Measurements from ENCODE around the gene TRIM17. TPM values are rescaled to one million over a fixed set of nuclear protein-coding genes. Genes with fewer than 3 reads are reported as not detected.

The TRIM17 gene
- total RNA-seq, 1 experiment from 2014 or later: not detected

- peak; percentile 20 for DNase-seq (ENCODE audit: low read depth)
Observed at GRCh38 chr1:228417483-228418203, 982 bp upstream of the TRIM17 start.

- no peak for DNase-seq (ENCODE audit: low read depth)
Observed at GRCh38 chr1:228417061-228417460, 400 bp upstream of the TRIM17 start.

- no peak for DNase-seq (ENCODE audit: low read depth)
Observed at GRCh38 chr1:228415853-228416216, 826 bp downstream of the TRIM17 start.

- DNase-seq (ENCODE audit: low read depth): no peak
Observed at GRCh38 chr1:228415221-228415620, 1.4 kb downstream of the TRIM17 start.

- no peak for DNase-seq (ENCODE audit: low read depth)
Observed at GRCh38 chr1:228414511-228415211, 2.0 kb downstream of the TRIM17 start.

GRCh38 chr1:228413241-228414010, 3.2 kb downstream of the TRIM17 start:
- no peak for DNase-seq (ENCODE audit: low read depth)

GRCh38 chr1:228411548-228412430, 4.9 kb downstream of the TRIM17 start:
- DNase-seq (ENCODE audit: low read depth): no peak

GRCh38 chr1:228411121-228411520, 5.5 kb downstream of the TRIM17 start:
- DNase-seq (ENCODE audit: low read depth): no peak

GRCh38 chr1:228410671-228411070, 6.0 kb downstream of the TRIM17 start:
- no peak for DNase-seq (ENCODE audit: low read depth)

- peak; percentile 23 for DNase-seq (ENCODE audit: low read depth)
Observed at GRCh38 chr1:228410015-228410414, 6.6 kb downstream of the TRIM17 start.

GRCh38 chr1:228408869-228409805, 7.5 kb downstream of the TRIM17 start:
- DNase-seq (ENCODE audit: low read depth): no peak

GRCh38 chr1:228408041-228408868, 8.4 kb downstream of the TRIM17 start:
- no peak for DNase-seq (ENCODE audit: low read depth)

- DNase-seq (ENCODE audit: low read depth): no peak
Observed at GRCh38 chr1:228407106-228408040, 9.3 kb downstream of the TRIM17 start.

- no peak for DNase-seq (ENCODE audit: low read depth)
Observed at GRCh38 chr1:228405979-228406228, 10.8 kb downstream of the TRIM17 start.

GRCh38 chr1:228405200-228405978, 11.3 kb downstream of the TRIM17 start:
- no peak for DNase-seq (ENCODE audit: low read depth)

GRCh38 chr1:228404107-228404720, 12.4 kb downstream of the TRIM17 start:
- DNase-seq (ENCODE audit: low read depth): no peak

GRCh38 chr1:228403231-228403631, 13.4 kb downstream of the TRIM17 start:
- DNase-seq (ENCODE audit: low read depth): no peak

Measured in HT1080 (cell line).